ENCODE results near the gene HIGD1A. TPM values are rescaled to one million over a fixed set of nuclear protein-coding genes. Genes with fewer than 3 reads are reported as not detected.
A peak's percentile ranks its signal among the peaks of the same experiment; 100 is the strongest.

Gene HIGD1A
- total RNA-seq, result 35.9 and 38.2 TPM in 2 replicates

GRCh38 chr3:42804106-42804830 is at the start of gene HIGD1A:
TSS of gene HIGD1A (minus strand) at chr3:42804490. CDS start at chr3:42794253, 10,237 bp downstream.
- POLR2A ChIA-PET, result interaction anchor here (0.6 to 1.7 kb wide), 8 partner anchors 11 to 214 kb away, joined by 3 to 7 read pairs (median 4); partner anchors contain the start of genes NKTR and SS18L2
- intact Hi-C loops (cut with micrococcal nuclease), result loop anchor here (1.0 to 10.0 kb wide), 6 partner anchors 23 to 481 kb away; partner anchors contain the start of genes CCDC13, POMGNT2 and SNRK
- CTCF ChIA-PET, result interaction anchor here (2.3 kb wide), 1 partner anchor 77 kb away, joined by 6 read pairs; no protein-coding TSS in a partner anchor
- no peak for TF ChIP-seq CTCF (IDR thresholded peaks at IDR 0.05)
- peak within 1 kb of the TSS; percentile 97 for H3K4me3 Mint-ChIP-seq
- H3K9me3 Mint-ChIP-seq, result no peaks in the 10 kb centered on the region
- H3K27ac Mint-ChIP-seq, result peak within 1 kb of the TSS; percentile 87
- H3K4me1 Mint-ChIP-seq, result peaks cover 41% of the 10 kb centered on the region
- ATAC-seq (ENCODE audit: low read depth) (peak; percentile 99), DNase-seq (peak; percentile 83)
- peaks cover 6% of the 10 kb centered on the region for H3K27me3 Mint-ChIP-seq
- H3K36me3 Mint-ChIP-seq (ENCODE audit: low read depth), result peaks cover 8% of the 10 kb centered on the region

GRCh38 chr3:42853739-42854302 is 49.5 kb upstream of the HIGD1A start:
- ChIA-PET POLR2A (no interaction called here), CTCF (interaction anchor here (1.7 kb wide), 1 partner anchor 28 kb away, joined by 4 read pairs; no protein-coding TSS in a partner anchor)
- Mint-ChIP-seq H3K4me3 (no peak overlapping the region), H3K27me3 (peaks cover 2% of the 10 kb centered on the region), H3K9me3 (no peaks in the 10 kb centered on the region), H3K36me3 (ENCODE audit: low read depth) (no peaks in the 10 kb centered on the region), H3K27ac (no peak overlapping the region), H3K4me1 (peaks cover 25% of the 10 kb centered on the region)
- intact Hi-C loops (cut with micrococcal nuclease), result no loop called here
- DNase-seq (no peak), ATAC-seq (ENCODE audit: low read depth) (no peak)
- TF ChIP-seq CTCF (IDR thresholded peaks at IDR 0.05), result no peak

- H3K27me3 Mint-ChIP-seq, result no peaks in the 10 kb centered on the region
- ATAC-seq (ENCODE audit: low read depth), result no peak
- ChIA-PET POLR2A (no interaction called here), CTCF (interaction anchor here (1.7 kb wide), 1 partner anchor 29 kb away, joined by 4 read pairs; no protein-coding TSS in a partner anchor)
- H3K36me3 Mint-ChIP-seq (ENCODE audit: low read depth), result no peaks in the 10 kb centered on the region
- no peak overlapping the region for H3K27ac Mint-ChIP-seq
- H3K4me1 Mint-ChIP-seq, result peaks cover 28% of the 10 kb centered on the region
- no peak overlapping the region for H3K4me3 Mint-ChIP-seq
- intact Hi-C loops (cut with micrococcal nuclease), result no loop called here
- H3K9me3 Mint-ChIP-seq, result no peaks in the 10 kb centered on the region
- DNase-seq, result no peak
- no peak for TF ChIP-seq CTCF (IDR thresholded peaks at IDR 0.05)
Measured at GRCh38 chr3:42853056-42853455, 48.8 kb upstream of the HIGD1A start.

GRCh38 chr3:42852441-42852840 is 48.2 kb upstream of the HIGD1A start:
- no peak overlapping the region for H3K27ac Mint-ChIP-seq

More at GRCh38 chr3:42852441-42852840, 48.2 kb upstream of the HIGD1A start:
- Mint-ChIP-seq H3K27me3 (no peaks in the 10 kb centered on the region), H3K4me1 (peaks cover 34% of the 10 kb centered on the region), H3K9me3 (no peaks in the 10 kb centered on the region), H3K36me3 (ENCODE audit: low read depth) (no peaks in the 10 kb centered on the region), H3K4me3 (no peak overlapping the region)
- ATAC-seq (ENCODE audit: low read depth), result no peak
- ChIA-PET CTCF (interaction anchor here (1.7 kb wide), 1 partner anchor 29 kb away, joined by 4 read pairs; no protein-coding TSS in a partner anchor), POLR2A (no interaction called here)
- no peak for TF ChIP-seq CTCF (IDR thresholded peaks at IDR 0.05)
- DNase-seq, result no peak
- intact Hi-C loops (cut with micrococcal nuclease), result no loop called here
